Aorta (tissue), 5 donors: ENCODE data around the gene GPX2. TPM values are rescaled to one million over a fixed set of nuclear protein-coding genes. Genes with fewer than 3 reads are reported as not detected.

Experiments
- ATAC-seq: fragments of 200-7000 bp; cut with Tn5 transposase; one replicate; pipeline ENCODE4 v1.9.1; 2022; ENCODE audit warnings: moderate library complexity; ENCODE audit not compliant: low FRiP score
- DNase-seq, 2 donors: peaks; one replicate each; pipeline ENCODE4 v3.0.0-alpha.2; 2020
- H3K27ac ChIP-seq, 2 donors: one replicate each; pipeline ENCODE4 v1.5.1; 2013; ENCODE audit warnings: low read length in 2 of 2, mild to moderate bottlenecking in 2 of 2, moderate library complexity in 2 of 2, control low read depth in 1 of 2, inconsistent platforms in 1 of 2, low read depth in 1 of 2
- H3K27me3 ChIP-seq, 2 donors: one replicate each; pipeline ENCODE4 v1.6.1; 2013; ENCODE audit warnings: control low read depth in 1 of 2, low read length in 1 of 2, mild to moderate bottlenecking in 1 of 2, moderate library complexity in 1 of 2; ENCODE audit not compliant: insufficient read depth in 2 of 2, control insufficient read depth in 1 of 2
- H3K36me3 ChIP-seq, 2 donors: one replicate each; pipeline ENCODE4 v1.6.1; 2013; ENCODE audit warnings: control low read depth in 1 of 2, low read length in 1 of 2, mild to moderate bottlenecking in 1 of 2; ENCODE audit not compliant: insufficient read depth in 2 of 2, control insufficient read depth in 1 of 2
- H3K4me1 ChIP-seq, 2 donors: one replicate each; pipeline ENCODE4 v1.6.1; 2013; ENCODE audit warnings: low read length in 2 of 2, control low read depth in 1 of 2, mild to moderate bottlenecking in 1 of 2, moderate library complexity in 1 of 2; ENCODE audit not compliant: insufficient read depth in 2 of 2, control insufficient read depth in 1 of 2
- H3K4me3 ChIP-seq, 2 donors: one replicate each; pipeline ENCODE4 v1.5.1; 2013; ENCODE audit warnings: low read length in 2 of 2, control low read depth in 1 of 2, mild to moderate bottlenecking in 1 of 2
- H3K9me3 ChIP-seq: one replicate; pipeline ENCODE4 v1.6.1; 2013; ENCODE audit warnings: mild to moderate bottlenecking, low read length; ENCODE audit not compliant: control insufficient read depth
- WGBS, 2 donors: extraction: QIAGEN DNeasy Blood & Tissue Kit; methylation state at CpG; one replicate each; pipeline ENCODE4 v1.1.7; 2013; 5-methylcytosine and 5-hydroxymethylcytosine counted together
- intact Hi-C, 2 donors: fragments of 100-400 bp; cut with DNase I; formaldehyde crosslinking; loops; one replicate each; pipeline versions ENCODE4 v1.14.2 to v1.15.0; 2022
- long read RNA-seq, 2 donors: library from polyadenylated mRNA; unstranded; transcript quantifications; one replicate each; pipeline ENCODE4 v2.0.0, GENCODE V29; 2020 to 2021
- polyA plus RNA-seq, 2 donors: library from polyadenylated mRNA; stranded (reverse); fragments of 200-250 nt; gene quantifications; one replicate each; pipeline ENCODE4 v1.2.3, GENCODE V29; 2013
- total RNA-seq, 2 donors: library from RNA; stranded (reverse); fragmentation: NEBNext Ultra II Directional; extraction: Animal tissue kit (Norgen Biotek cat#: 25700); gene quantifications; one replicate each; pipeline ENCODE4 v1.2.1, GENCODE V29; 2021
- donor health status: healthy with polysubstance abuse.
- donor health status: Bipolar disorder and iron deficiency.
- donor health status: DM: no; HTN: no; CAD: no.
- donor health status: DM: no; HTN: no; CAD: no.
- donor health status: DM: yes; HTN: yes; CAD: no.

Gene GPX2
- total RNA-seq (not detected), polyA plus RNA-seq (10 to 100 TPM in 1 of 2 donors, not detected in 1; 16.8 TPM)
- long read RNA-seq, donor 1, partial matches to known transcripts: 0 of 3 reads
- long read RNA-seq, donor 1, other reads (novel, unspliced or antisense): 3 of 3 reads
- long read RNA-seq, donor 2, partial matches to known transcripts: 0 of 9 reads
- long read RNA-seq, donor 2, other reads (novel, unspliced or antisense): 9 of 9 reads

- no peak within 1 kb of the TSS for H3K27ac ChIP-seq
- H3K27me3 ChIP-seq: no peaks in the 10 kb centered on the region
- H3K4me1 ChIP-seq: no peaks in the 10 kb centered on the region
- H3K36me3 ChIP-seq: peaks cover 0 to 1% of the 10 kb centered on the region in 2 donors
- intact Hi-C loops: no loop called here
- H3K4me3 ChIP-seq: no peak within 1 kb of the TSS
- ATAC-seq: no peak
- 86 to 88% methylated on average over 13 of the region's 13 CpGs for WGBS, 2 donors
- no peaks in the 10 kb centered on the region for H3K9me3 ChIP-seq
- DNase-seq: no peak
Measured at GRCh38 chr14:64942531-64943111, at the start of gene GPX2. Gene GPX2, minus strand, starts transcription at chr14:64942745. Its CDS starts 19 bp downstream, at chr14:64942726.

- Histone ChIP-seq H3K4me3 (no peak overlapping the region), H3K27ac (no peak overlapping the region), H3K4me1 (no peaks in the 10 kb centered on the region), H3K36me3 (no peaks in the 10 kb centered on the region), H3K27me3 (no peaks in the 10 kb centered on the region), H3K9me3 (no peaks in the 10 kb centered on the region)
- WGBS, 2 donors: 90% methylated on average over 4 of the region's 4 CpGs
- intact Hi-C loops: no loop called here
- ATAC-seq (no peak), DNase-seq (no peak)
Measured at GRCh38 chr14:64990939-64991338, 48.4 kb upstream of the GPX2 start.

DNA sequence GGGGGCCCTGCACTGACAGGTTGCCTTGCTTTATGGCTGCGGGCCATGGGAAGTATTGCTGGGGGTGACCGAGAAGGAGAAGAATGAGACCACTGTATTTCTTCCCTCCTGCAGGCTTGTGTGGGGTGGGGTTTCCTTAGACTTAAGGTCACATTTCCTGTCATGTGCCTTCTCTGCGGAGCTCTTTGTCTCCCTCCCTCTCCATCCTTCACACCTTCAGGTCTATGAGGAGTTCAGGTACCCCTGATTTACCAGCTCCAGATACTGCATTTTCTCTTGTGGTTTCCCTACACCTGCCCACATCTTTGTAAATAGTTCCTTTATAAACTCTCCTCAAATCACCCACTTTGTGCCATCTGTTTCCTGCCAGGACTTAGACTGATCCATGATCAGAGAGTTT, 47.8 kb upstream of the GPX2 start:
- DNase-seq: no peak
- H3K27ac ChIP-seq: no peak overlapping the region
- H3K4me1 ChIP-seq: no peaks in the 10 kb centered on the region
- ATAC-seq: no peak
- no peaks in the 10 kb centered on the region for H3K27me3 ChIP-seq
- H3K4me3 ChIP-seq: no peak overlapping the region
- no peaks in the 10 kb centered on the region for H3K36me3 ChIP-seq
- H3K9me3 ChIP-seq: no peaks in the 10 kb centered on the region
- 75 to 78% methylated on average over 3 of the region's 3 CpGs for WGBS, 2 donors
- intact Hi-C loops: no loop called here

GRCh38 chr14:64987438-64987767, 44.9 kb upstream of the GPX2 start:
- DNase-seq: no peak
- WGBS, 2 donors: 0% methylated on average over 8 of the region's 8 CpGs
- Histone ChIP-seq H3K4me1 (no peaks in the 10 kb centered on the region), H3K36me3 (no peaks in the 10 kb centered on the region), H3K27me3 (no peaks in the 10 kb centered on the region), H3K4me3 (peak overlapping the region; percentile 20 to 62), H3K9me3 (no peaks in the 10 kb centered on the region), H3K27ac (no peak overlapping the region)
- ATAC-seq: no peak
- intact Hi-C loops: loop anchor here in 1 of 2 donors (10.0 kb wide), 1 partner anchor 427 kb away; the partner anchor contains the start of gene FUT8

- intact Hi-C loops: loop anchor here in 1 of 2 donors (10.0 kb wide), 1 partner anchor 428 kb away; the partner anchor contains the start of gene FUT8
- H3K9me3 ChIP-seq: no peaks in the 10 kb centered on the region
- no peaks in the 10 kb centered on the region for H3K4me1 ChIP-seq
- 0% methylated on average over 64 to 65 of the region's 65 CpGs for WGBS, 2 donors
- H3K27ac ChIP-seq: peak within 1 kb of the TSS in 1 of 2 donors; percentile 81
- ATAC-seq (peak; percentile 98), DNase-seq (peak; percentile 98)
- H3K4me3 ChIP-seq: peak within 1 kb of the TSS; percentile 62 to 78
- no peaks in the 10 kb centered on the region for H3K27me3 ChIP-seq
- H3K36me3 ChIP-seq: no peaks in the 10 kb centered on the region
Measured at GRCh38 chr14:64986648-64987437, 44.3 kb upstream of the GPX2 start, which contains the start of gene FNTB. Gene FNTB, plus strand, starts transcription at chr14:64986895. Its CDS starts 59 bp downstream, at chr14:64986954.

DNA sequence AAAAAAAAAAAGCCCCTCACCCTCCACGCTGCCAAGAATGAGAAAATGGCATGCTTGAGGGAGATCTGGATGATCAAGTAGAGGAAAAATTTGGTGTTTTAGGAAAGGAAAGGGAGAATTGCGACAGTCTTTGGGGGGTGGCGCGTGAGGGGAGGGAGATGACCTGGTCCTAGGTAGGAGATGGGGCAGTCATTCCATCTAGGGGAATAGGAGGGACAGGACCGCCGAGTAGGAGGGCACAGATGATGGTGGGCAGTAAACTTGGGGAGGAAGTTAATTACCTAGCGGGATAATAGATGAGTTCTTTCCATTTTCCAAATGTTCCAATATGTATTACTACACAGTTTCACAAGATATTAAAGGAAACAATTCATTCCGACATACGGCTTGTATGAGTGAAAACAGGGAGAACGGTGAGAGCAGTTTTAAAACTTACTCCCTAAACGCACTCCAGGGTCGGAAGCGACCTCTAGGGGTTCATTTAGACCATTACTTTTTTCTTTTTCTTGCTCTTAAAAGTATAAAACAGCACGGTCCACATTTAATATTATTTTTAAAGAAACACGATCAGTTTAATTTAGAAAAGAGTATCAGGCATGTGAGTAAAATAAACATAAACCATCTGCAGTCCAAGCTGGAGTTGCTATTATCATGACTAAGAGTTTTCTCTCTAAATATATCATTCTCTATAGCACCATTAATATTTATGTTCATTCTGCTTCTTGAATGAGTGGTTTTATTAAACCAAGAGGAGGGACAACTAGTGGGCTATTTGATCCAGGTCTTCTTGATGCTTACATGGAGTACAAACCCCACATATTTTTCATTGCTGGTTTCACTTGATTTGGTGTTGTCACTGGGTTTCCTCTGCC, 41.1 kb upstream of the GPX2 start:
- Histone ChIP-seq H3K4me3 (no peak overlapping the region), H3K27me3 (no peaks in the 10 kb centered on the region), H3K36me3 (no peaks in the 10 kb centered on the region), H3K27ac (no peak overlapping the region), H3K9me3 (no peaks in the 10 kb centered on the region), H3K4me1 (no peaks in the 10 kb centered on the region)
- 2 to 3% methylated on average over 15 of the region's 15 CpGs for WGBS, 2 donors
- DNase-seq (no peak), ATAC-seq (no peak)
- intact Hi-C loops: loop anchor here (5.0 to 10.0 kb wide), 2 partner anchors 161 to 431 kb away; partner anchors contain the start of gene FUT8 (in 1 of the 2)

DNA sequence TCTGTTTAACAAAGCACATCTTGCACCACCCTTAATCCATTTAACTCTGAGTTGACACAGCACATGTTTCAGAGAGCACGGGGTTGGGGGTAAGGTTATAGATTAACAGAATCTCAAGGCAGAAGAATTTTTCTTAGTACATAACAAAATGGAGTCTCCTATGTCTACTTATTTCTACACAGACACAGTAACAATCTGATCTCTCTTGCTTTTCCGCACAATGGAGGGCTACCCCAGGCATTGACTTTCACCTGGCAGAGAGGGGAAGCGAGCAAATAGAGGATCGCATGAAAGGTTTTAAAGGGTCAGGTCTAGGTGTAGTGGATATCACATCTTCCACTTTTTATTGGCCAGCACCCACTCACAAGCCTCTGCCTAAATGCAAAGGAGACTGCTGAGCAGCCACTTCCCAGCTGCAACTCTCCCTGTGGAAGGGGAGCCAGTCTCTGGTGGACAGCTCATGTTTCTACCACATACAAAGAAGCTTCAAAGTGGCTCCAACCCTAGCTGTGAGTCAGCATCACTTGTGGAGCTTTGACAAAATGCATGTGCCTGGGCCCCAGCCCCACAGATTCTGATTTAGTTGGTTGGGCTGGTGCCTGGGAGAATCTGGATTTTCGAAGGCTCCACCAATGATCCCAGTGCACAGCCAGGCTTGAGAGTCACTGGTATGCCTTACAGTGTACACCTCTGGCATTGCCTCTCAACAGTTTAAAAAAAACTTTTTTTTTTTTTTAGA, 37.0 kb upstream of the GPX2 start:
- no peak overlapping the region for H3K4me3 ChIP-seq
- H3K9me3 ChIP-seq: no peaks in the 10 kb centered on the region
- no peaks in the 10 kb centered on the region for H3K36me3 ChIP-seq
- H3K27me3 ChIP-seq: no peaks in the 10 kb centered on the region
- H3K27ac ChIP-seq: no peak overlapping the region
- intact Hi-C loops: loop anchor here (5.0 to 10.0 kb wide), 2 partner anchors 157 to 435 kb away; partner anchors contain the start of gene FUT8 (in 1 of the 2)
- DNase-seq: no peak
- 85 to 86% methylated on average over 5 of the region's 5 CpGs for WGBS, 2 donors
- ATAC-seq: no peak
- no peaks in the 10 kb centered on the region for H3K4me1 ChIP-seq

DNA sequence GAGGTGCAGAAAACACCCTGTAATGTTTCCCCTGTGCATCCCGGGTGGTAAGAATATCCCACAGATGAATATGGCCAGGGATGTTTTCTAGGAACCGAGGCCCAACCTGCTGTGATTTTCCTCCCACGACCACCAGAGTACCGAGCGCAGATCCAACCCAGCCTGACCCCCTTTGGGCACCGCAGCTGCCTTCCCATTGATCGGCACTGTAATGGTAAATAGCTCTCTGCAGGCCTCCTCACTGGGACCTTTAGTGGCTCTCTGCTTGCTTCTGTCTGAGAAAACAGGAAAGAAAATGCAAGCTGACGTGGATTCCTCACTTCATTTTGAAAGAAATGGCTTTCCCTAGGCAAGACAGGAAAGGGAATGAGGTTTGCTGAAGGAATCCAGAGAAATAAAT, 32.0 kb upstream of the GPX2 start:
- ATAC-seq (no peak), DNase-seq (no peak)
- H3K36me3 ChIP-seq: no peaks in the 10 kb centered on the region
- no peaks in the 10 kb centered on the region for H3K27me3 ChIP-seq
- intact Hi-C loops: no loop called here
- no peak overlapping the region for H3K27ac ChIP-seq
- no peaks in the 10 kb centered on the region for H3K9me3 ChIP-seq
- WGBS, 2 donors: 75 to 78% methylated on average over 8 of the region's 8 CpGs
- H3K4me1 ChIP-seq: no peaks in the 10 kb centered on the region
- no peak overlapping the region for H3K4me3 ChIP-seq
